ENCODE results near the gene ISY1. TPM values are rescaled to one million over a fixed set of nuclear protein-coding genes. Genes with fewer than 3 reads are reported as not detected.

The ISY1 gene
- polyA plus RNA-seq, 4 donors = 11.2 to 27.7 (median 23.8) TPM

DNA sequence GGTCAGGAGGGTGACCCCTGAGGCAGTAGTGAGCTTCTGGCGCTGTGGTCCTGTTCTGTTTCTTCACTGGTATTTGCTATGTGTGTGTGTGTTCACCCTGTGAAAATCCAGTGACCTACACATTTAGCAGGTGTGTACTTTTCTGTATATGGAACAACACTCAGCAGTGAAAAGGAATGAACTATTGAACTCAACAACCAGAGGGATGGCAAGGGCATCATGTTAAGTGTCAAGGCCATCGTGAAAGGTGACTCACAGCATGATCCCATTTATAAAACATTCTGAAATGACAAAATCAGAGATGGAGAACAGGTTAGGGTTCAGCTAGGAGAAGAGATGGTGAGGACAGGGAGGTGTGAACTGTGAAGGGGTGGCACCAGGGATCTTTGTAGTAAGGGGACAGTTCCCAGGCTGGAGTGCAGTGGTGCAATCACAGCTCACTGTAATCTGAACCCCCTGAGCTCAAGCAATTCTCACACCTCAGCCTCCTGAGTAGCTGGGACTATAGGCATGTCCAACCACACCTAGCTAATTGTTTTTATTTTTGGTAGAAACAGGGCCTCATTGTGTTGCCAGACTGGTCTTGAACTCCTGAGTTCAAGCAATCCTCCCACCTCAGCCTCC lies 29.3 kb downstream of the ISY1 start:
- DNase-seq = no peak
- WGBS, 3 donors = 78 to 87% (median 87%) methylated on average over 2 of the region's 2 CpGs
- Histone ChIP-seq H3K4me3 (ENCODE audit: low read depth in 1 of 3, low read length in 3 of 3) (no peak overlapping the region), H3K4me1 (ENCODE audit: control insufficient read depth in 3 of 3, insufficient read depth in 2 of 3, low read depth in 1 of 3, low read length in 2 of 3) (no peaks in the 10 kb centered on the region), H3K36me3 (ENCODE audit: control insufficient read depth in 3 of 3, insufficient read depth in 2 of 3, low read depth in 1 of 3, low read length in 3 of 3) (peaks cover 18 to 89% (median 28%) of the 10 kb centered on the region in 3 donors), H3K9me3 (ENCODE audit: control insufficient read depth in 2 of 2, insufficient read depth in 1 of 2, low read depth in 1 of 2, low read length in 1 of 2) (no peaks in the 10 kb centered on the region), H3K27ac (ENCODE audit: low read depth in 1 of 3, low read length in 2 of 3) (no peak overlapping the region), H3K27me3 (ENCODE audit: control insufficient read depth in 3 of 3, insufficient read depth in 3 of 3, low read length in 3 of 3) (no peaks in the 10 kb centered on the region)
- no peak for FAIRE-seq

- DNase-seq (no peak), FAIRE-seq (no peak)
- H3K4me1 ChIP-seq (ENCODE audit: control insufficient read depth in 3 of 3, insufficient read depth in 2 of 3, low read depth in 1 of 3, low read length in 2 of 3) = no peaks in the 10 kb centered on the region
- H3K9me3 ChIP-seq (ENCODE audit: control insufficient read depth in 2 of 2, insufficient read depth in 1 of 2, low read depth in 1 of 2, low read length in 1 of 2) = no peaks in the 10 kb centered on the region
- no peak overlapping the region for H3K4me3 ChIP-seq (ENCODE audit: low read depth in 1 of 3, low read length in 3 of 3)
- no peaks in the 10 kb centered on the region for H3K27me3 ChIP-seq (ENCODE audit: control insufficient read depth in 3 of 3, insufficient read depth in 3 of 3, low read length in 3 of 3)
- H3K36me3 ChIP-seq (ENCODE audit: control insufficient read depth in 3 of 3, insufficient read depth in 2 of 3, low read depth in 1 of 3, low read length in 3 of 3) = peaks cover 18 to 84% (median 28%) of the 10 kb centered on the region in 3 donors
- no peak overlapping the region for H3K27ac ChIP-seq (ENCODE audit: low read depth in 1 of 3, low read length in 2 of 3)
- 92 to 94% (median 94%) methylated on average over 13 of the region's 13 CpGs for WGBS, 3 donors
Observed at GRCh38 chr3:129130291-129130813, 30.5 kb downstream of the ISY1 start.

- WGBS, 3 donors = 91 to 96% (median 92%) methylated on average over 16 of the region's 16 CpGs
- no peaks in the 10 kb centered on the region for H3K27me3 ChIP-seq (ENCODE audit: control insufficient read depth in 3 of 3, insufficient read depth in 3 of 3, low read length in 3 of 3)
- H3K27ac ChIP-seq (ENCODE audit: low read depth in 1 of 3, low read length in 2 of 3) = no peak overlapping the region
- no peaks in the 10 kb centered on the region for H3K9me3 ChIP-seq (ENCODE audit: control insufficient read depth in 2 of 2, insufficient read depth in 1 of 2, low read depth in 1 of 2, low read length in 1 of 2)
- DNase-seq = no peak
- H3K4me1 ChIP-seq (ENCODE audit: control insufficient read depth in 3 of 3, insufficient read depth in 2 of 3, low read depth in 1 of 3, low read length in 2 of 3) = peaks cover 0 to 1% (median 0%) of the 10 kb centered on the region in 3 donors
- peaks cover 16 to 68% (median 17%) of the 10 kb centered on the region in 3 donors for H3K36me3 ChIP-seq (ENCODE audit: control insufficient read depth in 3 of 3, insufficient read depth in 2 of 3, low read depth in 1 of 3, low read length in 3 of 3)
- FAIRE-seq = no peak
- no peak overlapping the region for H3K4me3 ChIP-seq (ENCODE audit: low read depth in 1 of 3, low read length in 3 of 3)
Observed at GRCh38 chr3:129128357-129129155, 32.3 kb downstream of the ISY1 start.

DNA sequence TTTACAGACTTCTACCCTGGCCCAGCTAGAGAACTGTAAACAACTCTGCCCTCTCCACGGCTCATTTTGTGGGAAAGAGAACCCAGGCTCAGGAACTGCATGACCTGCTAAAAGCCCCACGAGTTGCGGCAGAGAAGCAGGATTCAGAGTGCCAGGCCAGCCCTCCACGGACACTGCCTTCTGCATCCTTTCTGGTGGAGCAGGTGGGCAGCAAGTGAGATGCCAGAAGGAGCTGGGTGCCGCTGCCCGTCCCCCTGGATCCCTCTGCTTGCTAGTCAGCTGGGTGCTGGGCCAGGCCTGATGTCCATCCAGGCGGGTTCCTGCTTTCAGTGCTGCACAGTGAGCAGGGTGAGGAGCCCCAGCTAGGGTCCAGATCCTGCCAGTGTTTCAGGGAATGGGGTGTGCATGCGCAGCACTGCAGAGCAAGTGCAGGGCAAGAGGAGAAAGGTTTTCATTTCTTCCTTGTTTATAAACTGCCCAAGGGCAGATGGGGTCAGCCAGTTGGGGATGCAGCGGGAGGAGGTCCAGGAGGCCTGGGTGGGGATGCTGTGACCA lies 34.1 kb downstream of the ISY1 start:
- H3K9me3 ChIP-seq (ENCODE audit: control insufficient read depth in 2 of 2, insufficient read depth in 1 of 2, low read depth in 1 of 2, low read length in 1 of 2) = no peaks in the 10 kb centered on the region
- peaks cover 0 to 13% (median 0%) of the 10 kb centered on the region in 3 donors for H3K4me1 ChIP-seq (ENCODE audit: control insufficient read depth in 3 of 3, insufficient read depth in 2 of 3, low read depth in 1 of 3, low read length in 2 of 3)
- 86 to 92% (median 91%) methylated on average over 9 of the region's 9 CpGs for WGBS, 3 donors
- H3K4me3 ChIP-seq (ENCODE audit: low read depth in 1 of 3, low read length in 3 of 3) = no peak overlapping the region
- FAIRE-seq (no peak), DNase-seq (no peak)
- H3K27me3 ChIP-seq (ENCODE audit: control insufficient read depth in 3 of 3, insufficient read depth in 3 of 3, low read length in 3 of 3) = no peaks in the 10 kb centered on the region
- no peak overlapping the region for H3K27ac ChIP-seq (ENCODE audit: low read depth in 1 of 3, low read length in 2 of 3)
- H3K36me3 ChIP-seq (ENCODE audit: control insufficient read depth in 3 of 3, insufficient read depth in 2 of 3, low read depth in 1 of 3, low read length in 3 of 3) = peaks cover 9 to 51% (median 13%) of the 10 kb centered on the region in 3 donors

DNA sequence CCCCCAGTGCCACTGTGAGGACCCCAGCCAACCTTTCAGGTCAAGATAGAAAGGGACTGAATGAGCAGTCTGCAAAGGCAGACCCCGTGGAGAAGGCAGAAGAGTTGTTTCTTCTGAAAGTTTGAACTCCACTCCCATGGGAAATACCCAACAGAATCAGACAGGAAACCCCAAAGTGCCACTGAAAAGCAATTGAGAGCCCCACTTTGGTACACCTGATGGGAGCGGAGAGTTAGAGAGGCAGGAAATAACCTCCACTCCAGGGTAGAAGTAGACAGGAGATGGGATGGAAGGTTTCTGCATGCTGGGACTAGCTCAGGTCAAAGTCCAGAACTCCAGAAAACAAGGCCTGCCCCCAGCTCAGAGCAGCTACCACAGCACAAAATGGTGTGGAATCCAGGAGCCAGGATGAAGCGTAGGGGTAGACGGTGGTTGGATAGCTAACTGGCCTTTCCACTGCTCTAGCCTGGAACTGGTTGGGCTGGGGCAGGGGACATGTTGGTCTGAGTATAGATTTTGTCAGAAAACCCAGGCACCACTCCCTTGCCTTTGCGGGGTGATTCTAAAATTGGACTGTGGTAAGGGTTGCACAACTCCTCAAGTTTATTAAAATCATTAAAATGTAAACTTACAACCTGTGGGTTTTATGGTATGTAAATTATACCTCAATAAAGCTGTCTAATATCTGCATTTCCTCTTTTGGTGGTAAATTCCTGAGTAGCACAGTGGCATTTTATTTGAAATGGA lies 37.4 kb downstream of the ISY1 start:
- FAIRE-seq (no peak), DNase-seq (peak; percentile 52 to 69)
- H3K27ac ChIP-seq (ENCODE audit: low read depth in 1 of 3, low read length in 2 of 3) = peak overlapping the region; percentile 6 to 95 (median 16)

GRCh38 chr3:129122412-129123011 lies 38.4 kb downstream of the ISY1 start:
- WGBS, 3 donors = 57 to 72% (median 63%) methylated on average over 15 to 18 of the region's 18 CpGs
- H3K27ac ChIP-seq (ENCODE audit: low read depth in 1 of 3, low read length in 2 of 3) = peak overlapping the region; percentile 85 to 95 (median 86)
- DNase-seq (no peak), FAIRE-seq (no peak)
- peaks cover 0 to 15% (median 0%) of the 10 kb centered on the region in 3 donors for H3K36me3 ChIP-seq (ENCODE audit: control insufficient read depth in 3 of 3, insufficient read depth in 2 of 3, low read depth in 1 of 3, low read length in 3 of 3)
- peak overlapping the region in 2 of 3 donors; percentile 59 to 72 for H3K4me3 ChIP-seq (ENCODE audit: low read depth in 1 of 3, low read length in 3 of 3)
- H3K4me1 ChIP-seq (ENCODE audit: control insufficient read depth in 3 of 3, insufficient read depth in 2 of 3, low read depth in 1 of 3, low read length in 2 of 3) = peaks cover 5 to 34% (median 10%) of the 10 kb centered on the region in 3 donors
- H3K27me3 ChIP-seq (ENCODE audit: control insufficient read depth in 3 of 3, insufficient read depth in 3 of 3, low read length in 3 of 3) = no peaks in the 10 kb centered on the region
- no peaks in the 10 kb centered on the region for H3K9me3 ChIP-seq (ENCODE audit: control insufficient read depth in 2 of 2, insufficient read depth in 1 of 2, low read depth in 1 of 2, low read length in 1 of 2)

More for the DNA sequence above, 37.4 kb downstream of the ISY1 start:
- Histone ChIP-seq H3K9me3 (ENCODE audit: control insufficient read depth in 2 of 2, insufficient read depth in 1 of 2, low read depth in 1 of 2, low read length in 1 of 2) (no peaks in the 10 kb centered on the region), H3K27me3 (ENCODE audit: control insufficient read depth in 3 of 3, insufficient read depth in 3 of 3, low read length in 3 of 3) (no peaks in the 10 kb centered on the region), H3K36me3 (ENCODE audit: control insufficient read depth in 3 of 3, insufficient read depth in 2 of 3, low read depth in 1 of 3, low read length in 3 of 3) (peaks cover 0 to 22% (median 3%) of the 10 kb centered on the region in 3 donors), H3K4me1 (ENCODE audit: control insufficient read depth in 3 of 3, insufficient read depth in 2 of 3, low read depth in 1 of 3, low read length in 2 of 3) (peaks cover 2 to 30% (median 5%) of the 10 kb centered on the region in 3 donors), H3K4me3 (ENCODE audit: low read depth in 1 of 3, low read length in 3 of 3) (no peak overlapping the region)
- 28 to 48% (median 33%) methylated on average over 5 of the region's 5 CpGs for WGBS, 3 donors

- Histone ChIP-seq H3K4me1 (ENCODE audit: control insufficient read depth in 3 of 3, insufficient read depth in 2 of 3, low read depth in 1 of 3, low read length in 2 of 3) (peaks cover 8 to 39% (median 13%) of the 10 kb centered on the region in 3 donors), H3K27me3 (ENCODE audit: control insufficient read depth in 3 of 3, insufficient read depth in 3 of 3, low read length in 3 of 3) (no peaks in the 10 kb centered on the region), H3K27ac (ENCODE audit: low read depth in 1 of 3, low read length in 2 of 3) (peak within 1 kb of the TSS; percentile 85 to 95 (median 86)), H3K4me3 (ENCODE audit: low read depth in 1 of 3, low read length in 3 of 3) (peak within 1 kb of the TSS; percentile 67 to 72 (median 69)), H3K9me3 (ENCODE audit: control insufficient read depth in 2 of 2, insufficient read depth in 1 of 2, low read depth in 1 of 2, low read length in 1 of 2) (no peaks in the 10 kb centered on the region), H3K36me3 (ENCODE audit: control insufficient read depth in 3 of 3, insufficient read depth in 2 of 3, low read depth in 1 of 3, low read length in 3 of 3) (peaks cover 0 to 10% (median 0%) of the 10 kb centered on the region in 3 donors)
- FAIRE-seq (no peak), DNase-seq (peak; percentile 79 to 93)
- 1 to 5% (median 5%) methylated on average over 36 to 60 of the region's 60 CpGs for whole genome bisulfite sequencing, 3 donors
Observed at GRCh38 chr3:129121792-129122411, 39.0 kb downstream of the ISY1 start, which contains the start of gene RAB43. RAB43 (minus strand) TSS chr3:129121804; CDS start chr3:129121489, 315 bp downstream.

Data from small intestine (tissue), 7 donors.